HG03064 (cell line): ENCODE measurements around the gene KDELR1.

Experiments
- ATAC-seq: cut with Tn5 transposase; IDR thresholded peaks from one replicate; pipeline ENCODE4 v1.9.1; 2021; ENCODE audit warnings: low read depth; ENCODE audit not compliant: unreplicated experiment

Gene KDELR1

GRCh38 chr19:48346191-48346590 lies 45.2 kb downstream of the KDELR1 start:
- no peak for ATAC-seq

GRCh38 chr19:48344892-48345291 lies 46.5 kb downstream of the KDELR1 start:
- no peak for ATAC-seq

- ATAC-seq: no peak
Measured at GRCh38 chr19:48342841-48343540, 48.4 kb downstream of the KDELR1 start.

- no peak for ATAC-seq
Measured at GRCh38 chr19:48342414-48342738, 49.0 kb downstream of the KDELR1 start.

GRCh38 chr19:48341515-48342413 lies 49.6 kb downstream of the KDELR1 start:
- no peak for ATAC-seq

GRCh38 chr19:48340995-48341394 lies 50.4 kb downstream of the KDELR1 start:
- ATAC-seq: no peak

- no peak for ATAC-seq
Measured at GRCh38 chr19:48338802-48339503, 52.4 kb downstream of the KDELR1 start.

- ATAC-seq: no peak
Measured at GRCh38 chr19:48338253-48338755, 53.0 kb downstream of the KDELR1 start.

GRCh38 chr19:48333467-48334384 lies 57.6 kb downstream of the KDELR1 start:
- peak; percentile 42 for ATAC-seq

- ATAC-seq: peak; percentile 50
Measured at GRCh38 chr19:48332662-48333466, 58.5 kb downstream of the KDELR1 start.
